ENCODE measurements around the gene MAP3K5.

- no peak for TF ChIP-seq EHMT2 (IDR thresholded peaks at IDR 0.05)
- no peak for TF ChIP-seq ZNF589 (CRISPR knock-in tag; IDR thresholded peaks at IDR 0.05; ENCODE audit: low read depth)
- no peak for TF ChIP-seq CBX2 (IDR thresholded peaks at IDR 0.05; ENCODE audit: insufficient read depth, low read length, poor library complexity, severe bottlenecking)
- TF ChIP-seq RFX5 (IDR thresholded peaks at IDR 0.05; ENCODE audit: low read depth, low read length) = no peak
- no peak for TF ChIP-seq POLR2G (IDR thresholded peaks at IDR 0.05; ENCODE audit: low read depth, low read length)
- no peak for TF ChIP-seq ZNF830 (CRISPR knock-in tag; IDR thresholded peaks at IDR 0.05)
- TF ChIP-seq RBM22 (IDR thresholded peaks at IDR 0.05; ENCODE audit: low read depth, low read length, poor library complexity, severe bottlenecking) = no peak
- no peak for TF ChIP-seq PKNOX1 (IDR thresholded peaks at IDR 0.05)
- no peak for TF ChIP-seq ZNF274 (IDR thresholded peaks at IDR 0.05; ENCODE audit: borderline replicate concordance, low read depth, low read length)
- no peak for TF ChIP-seq KLF16 (IDR thresholded peaks at IDR 0.05)
- TF ChIP-seq NCOA4 (IDR thresholded peaks at IDR 0.05; ENCODE audit: partially characterized antibody) = no peak
- TF ChIP-seq, protein P1, sequence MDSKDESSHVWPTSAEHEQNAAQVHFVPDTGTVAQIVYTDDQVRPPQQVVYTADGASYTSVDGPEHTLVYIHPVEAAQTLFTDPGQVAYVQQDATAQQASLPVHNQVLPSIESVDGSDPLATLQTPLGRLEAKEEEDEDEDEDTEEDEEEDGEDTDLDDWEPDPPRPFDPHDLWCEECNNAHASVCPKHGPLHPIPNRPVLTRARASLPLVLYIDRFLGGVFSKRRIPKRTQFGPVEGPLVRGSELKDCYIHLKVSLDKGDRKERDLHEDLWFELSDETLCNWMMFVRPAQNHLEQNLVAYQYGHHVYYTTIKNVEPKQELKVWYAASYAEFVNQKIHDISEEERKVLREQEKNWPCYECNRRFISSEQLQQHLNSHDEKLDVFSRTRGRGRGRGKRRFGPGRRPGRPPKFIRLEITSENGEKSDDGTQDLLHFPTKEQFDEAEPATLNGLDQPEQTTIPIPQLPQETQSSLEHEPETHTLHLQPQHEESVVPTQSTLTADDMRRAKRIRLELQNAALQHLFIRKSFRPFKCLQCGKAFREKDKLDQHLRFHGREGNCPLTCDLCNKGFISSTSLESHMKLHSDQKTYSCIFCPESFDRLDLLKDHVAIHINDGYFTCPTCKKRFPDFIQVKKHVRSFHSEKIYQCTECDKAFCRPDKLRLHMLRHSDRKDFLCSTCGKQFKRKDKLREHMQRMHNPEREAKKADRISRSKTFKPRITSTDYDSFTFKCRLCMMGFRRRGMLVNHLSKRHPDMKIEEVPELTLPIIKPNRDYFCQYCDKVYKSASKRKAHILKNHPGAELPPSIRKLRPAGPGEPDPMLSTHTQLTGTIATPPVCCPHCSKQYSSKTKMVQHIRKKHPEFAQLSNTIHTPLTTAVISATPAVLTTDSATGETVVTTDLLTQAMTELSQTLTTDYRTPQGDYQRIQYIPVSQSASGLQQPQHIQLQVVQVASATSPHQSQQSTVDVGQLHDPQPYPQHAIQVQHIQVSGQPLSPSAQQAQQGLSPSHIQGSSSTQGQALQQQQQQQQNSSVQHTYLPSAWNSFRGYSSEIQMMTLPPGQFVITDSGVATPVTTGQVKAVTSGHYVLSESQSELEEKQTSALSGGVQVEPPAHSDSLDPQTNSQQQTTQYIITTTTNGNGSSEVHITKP (IDR thresholded peaks at IDR 0.05; ENCODE audit: partially characterized antibody) = no peak
- no peak for TF ChIP-seq SUPT5H (IDR thresholded peaks at IDR 0.05)
Observed at GRCh38 chr6:136608991-136609390, 183.3 kb downstream of the MAP3K5 start.
